Naive thymus-derived CD4-positive, alpha-beta T cell (primary cell): ENCODE measurements around the gene PRKCB. TPM values are rescaled to one million over a fixed set of nuclear protein-coding genes. Genes with fewer than 3 reads are reported as not detected.

Source experiments
- ATAC-seq: fragments of 150-1000 bp; cut with Tn5 transposase; 2 replicates; pipeline ENCODE4 v1.10.0; 2021; ENCODE audit warnings: mild to moderate bottlenecking, moderate library complexity
- CTCF ChIA-PET: fragments of 350-600 bp; sonication (Branson Sonifier 250); formaldehyde crosslinking; loops from one replicate; lab custom pipeline; 2021; ENCODE audit warnings: antibody characterized with exemption; lab: Charles Lee
- POLR2A ChIA-PET: fragments of 350-600 bp; sonication (Branson Sonifier 250); formaldehyde crosslinking; loops from one replicate; lab custom pipeline; 2021; ENCODE audit warnings: antibody characterized with exemption, inconsistent platforms; lab: Charles Lee
- DNase-seq, 9 donors: peaks; one replicate each; pipeline versions ENCODE4 v3.0.0 to v3.0.0-alpha.2; 2020 to 2022; ENCODE audit warnings: mixed read lengths in 1 of 9
- H3K27ac ChIP-seq: one replicate; pipeline ENCODE4 v1.7.0; 2013; ENCODE audit warnings: mild to moderate bottlenecking, low read depth, low read length, moderate library complexity
- H3K27me3 ChIP-seq, 2 donors: one replicate each; pipeline ENCODE4 v1.7.0; 2013; ENCODE audit warnings: low read length in 2 of 2, mild to moderate bottlenecking in 2 of 2, moderate library complexity in 2 of 2; ENCODE audit not compliant: control insufficient read depth in 2 of 2, insufficient read depth in 2 of 2
- H3K36me3 ChIP-seq, 3 experiments: 1 replicate in 2 of 3; 2 replicates in 1 of 3; pipeline ENCODE4 v1.7.0; 2013; ENCODE audit warnings: low read length in 3 of 3, mild to moderate bottlenecking in 3 of 3, moderate library complexity in 1 of 3; ENCODE audit not compliant: insufficient read depth in 3 of 3, control insufficient read depth in 2 of 3
- H3K4me1 ChIP-seq, 2 donors: one replicate each; pipeline ENCODE4 v1.7.0; 2013; ENCODE audit warnings: low read length in 2 of 2, mild to moderate bottlenecking in 2 of 2, moderate library complexity in 1 of 2; ENCODE audit not compliant: control insufficient read depth in 2 of 2, insufficient read depth in 2 of 2
- H3K4me3 ChIP-seq: 2 replicates; pipeline ENCODE4 v1.7.0; 2013; ENCODE audit warnings: mild to moderate bottlenecking, low read length
- H3K9me3 ChIP-seq, 3 experiments: 1 replicate in 2 of 3; 2 replicates in 1 of 3; pipeline ENCODE4 v1.7.0; 2013; ENCODE audit warnings: low read length in 3 of 3; ENCODE audit not compliant: control insufficient read depth in 2 of 3
- H3K27ac Mint-ChIP-seq, 9 donors: one replicate each; pipeline ENCODE4 v1.8.0; 2020 to 2022; ENCODE audit warnings: mixed read lengths in 9 of 9, mild to moderate bottlenecking in 8 of 9, moderate library complexity in 5 of 9, inconsistent platforms in 2 of 9
- H3K27me3 Mint-ChIP-seq, 5 donors: one replicate each; pipeline ENCODE4 v1.8.0; 2021 to 2022; ENCODE audit warnings: mixed read lengths in 5 of 5, mild to moderate bottlenecking in 1 of 5
- H3K36me3 Mint-ChIP-seq, 5 donors: one replicate each; pipeline ENCODE4 v1.8.0; 2020 to 2022; ENCODE audit warnings: mixed read lengths in 5 of 5, mild to moderate bottlenecking in 3 of 5, inconsistent platforms in 1 of 5
- H3K4me1 Mint-ChIP-seq, 7 donors: one replicate each; pipeline ENCODE4 v1.8.0; 2020 to 2022; ENCODE audit warnings: mixed read lengths in 7 of 7, mild to moderate bottlenecking in 3 of 7, inconsistent platforms in 1 of 7
- H3K4me3 Mint-ChIP-seq, 10 donors: one replicate each; pipeline ENCODE4 v1.8.0; 2020 to 2022; ENCODE audit warnings: mild to moderate bottlenecking in 10 of 10, mixed read lengths in 10 of 10, moderate library complexity in 6 of 10, inconsistent platforms in 2 of 10
- H3K9me3 Mint-ChIP-seq, 11 donors: one replicate each; pipeline ENCODE4 v1.8.0; 2020 to 2022; ENCODE audit warnings: mixed read lengths in 11 of 11, mild to moderate bottlenecking in 4 of 11, inconsistent platforms in 1 of 11, moderate library complexity in 1 of 11
- intact Hi-C, 2 donors: fragments of 100-400 bp; cut with micrococcal nuclease; formaldehyde crosslinking; loops; one replicate each; pipeline ENCODE4 v1.15.1; 2023
- polyA plus RNA-seq, 2 donors: library from polyadenylated mRNA; unstranded; fragments of 300-500 nt; fragmentation: Illumina TruSeq; gene quantifications; one replicate each; pipeline ENCODE4 v1.2.3, GENCODE V29; 2021
- total RNA-seq, 6 experiments: library from RNA in 5 of 6; stranded (reverse) in 5 of 6; gene quantifications; 1 replicate in 5 of 6; 2 replicates in 1 of 6; pipeline ENCODE4 v1.2.3 and lab custom pipeline; 2021 to 2026

Gene PRKCB
- total and polyA plus RNA-seq, 7 experiments from 2014 or later = 32.4 to 180 (median 72.9) TPM

DNA sequence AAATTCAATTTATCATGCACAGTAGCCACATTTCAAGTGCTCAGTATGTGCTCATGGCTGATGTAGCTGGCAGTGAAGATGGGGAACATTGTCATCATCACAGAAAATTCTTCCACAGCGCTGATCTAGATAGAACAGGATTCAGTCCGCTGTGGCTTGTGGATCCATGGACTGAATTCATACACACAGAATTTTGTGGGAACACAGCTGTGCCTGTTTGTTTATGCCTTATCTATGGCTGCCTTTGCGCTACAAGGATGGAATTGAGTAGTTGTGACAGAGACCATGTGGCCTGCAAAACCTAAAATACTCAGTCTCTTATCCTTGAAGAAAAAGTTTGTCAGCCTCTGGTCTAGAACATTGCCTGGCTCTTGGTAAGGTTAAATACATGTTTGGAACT lies 128.4 kb downstream of the PRKCB start:
- no peak overlapping the region for H3K27ac Mint-ChIP-seq
- peaks cover 0 to 3% (median 0%) of the 10 kb centered on the region in 3 experiments for H3K36me3 ChIP-seq
- CTCF ChIA-PET = no interaction called here
- peaks cover 12 to 39% of the 10 kb centered on the region in 2 donors for H3K4me1 ChIP-seq
- intact Hi-C loops = no loop called here
- peaks cover 39 to 76% (median 63%) of the 10 kb centered on the region in 7 donors for H3K4me1 Mint-ChIP-seq
- ATAC-seq (no peak), DNase-seq (no peak)
- no peaks in the 10 kb centered on the region for H3K9me3 Mint-ChIP-seq
- no peak overlapping the region for H3K4me3 ChIP-seq
- no peaks in the 10 kb centered on the region for H3K27me3 Mint-ChIP-seq
- no peaks in the 10 kb centered on the region for H3K27me3 ChIP-seq
- POLR2A ChIA-PET = interaction anchor here (0.7 kb wide), 1 partner anchor 10 kb away, joined by 3 read pairs; no protein-coding TSS in a partner anchor
- H3K9me3 ChIP-seq = no peaks in the 10 kb centered on the region
- H3K36me3 Mint-ChIP-seq = peaks cover 8 to 43% (median 34%) of the 10 kb centered on the region in 5 donors
- no peak overlapping the region for H3K4me3 Mint-ChIP-seq
- no peak overlapping the region for H3K27ac ChIP-seq

DNA sequence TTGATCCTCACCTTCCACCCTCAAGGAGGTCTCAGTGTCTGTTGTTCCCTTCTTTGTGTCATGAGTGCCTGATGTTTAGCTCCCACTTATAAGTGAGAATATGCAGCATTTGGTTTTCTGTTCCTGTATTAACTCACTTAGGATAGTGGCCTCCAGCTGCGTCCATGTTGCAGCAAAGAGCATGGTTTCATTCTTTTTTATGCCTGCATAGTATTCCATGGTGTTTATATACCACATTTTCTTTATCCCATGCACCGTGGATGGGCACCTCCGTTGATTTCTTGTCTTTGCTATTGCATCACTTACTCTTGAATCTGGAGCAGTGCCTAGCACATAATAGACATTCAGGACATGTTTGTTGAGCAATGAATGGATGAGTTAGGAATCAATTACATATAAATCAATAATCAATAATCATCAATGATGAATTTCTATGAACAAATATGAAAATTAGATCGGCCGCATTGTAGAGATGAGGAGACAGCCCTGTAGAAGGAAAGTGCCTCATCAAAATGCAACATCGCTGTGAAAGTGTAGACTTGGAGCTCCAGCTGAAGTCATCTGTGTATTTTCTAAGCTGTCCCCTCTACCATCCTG lies 129.5 kb downstream of the PRKCB start:
- DNase-seq (no peak), ATAC-seq (no peak)
- Histone ChIP-seq H3K27ac (no peak overlapping the region), H3K27me3 (no peaks in the 10 kb centered on the region), H3K9me3 (no peaks in the 10 kb centered on the region), H3K36me3 (peaks cover 0 to 3% (median 0%) of the 10 kb centered on the region in 3 experiments), H3K4me1 (peaks cover 8 to 28% of the 10 kb centered on the region in 2 donors), H3K4me3 (no peak overlapping the region)
- H3K27ac Mint-ChIP-seq = peak overlapping the region in 2 of 9 donors; percentile 2 to 68
- peaks cover 8 to 53% (median 38%) of the 10 kb centered on the region in 5 donors for H3K36me3 Mint-ChIP-seq
- no peaks in the 10 kb centered on the region for H3K9me3 Mint-ChIP-seq
- peaks cover 28 to 65% (median 58%) of the 10 kb centered on the region in 7 donors for H3K4me1 Mint-ChIP-seq
- POLR2A ChIA-PET = interaction anchor here (0.7 kb wide), 1 partner anchor 11 kb away, joined by 3 read pairs; no protein-coding TSS in a partner anchor
- H3K4me3 Mint-ChIP-seq = no peak overlapping the region
- no peaks in the 10 kb centered on the region for H3K27me3 Mint-ChIP-seq
- CTCF ChIA-PET = no interaction called here
- intact Hi-C loops = no loop called here

DNA sequence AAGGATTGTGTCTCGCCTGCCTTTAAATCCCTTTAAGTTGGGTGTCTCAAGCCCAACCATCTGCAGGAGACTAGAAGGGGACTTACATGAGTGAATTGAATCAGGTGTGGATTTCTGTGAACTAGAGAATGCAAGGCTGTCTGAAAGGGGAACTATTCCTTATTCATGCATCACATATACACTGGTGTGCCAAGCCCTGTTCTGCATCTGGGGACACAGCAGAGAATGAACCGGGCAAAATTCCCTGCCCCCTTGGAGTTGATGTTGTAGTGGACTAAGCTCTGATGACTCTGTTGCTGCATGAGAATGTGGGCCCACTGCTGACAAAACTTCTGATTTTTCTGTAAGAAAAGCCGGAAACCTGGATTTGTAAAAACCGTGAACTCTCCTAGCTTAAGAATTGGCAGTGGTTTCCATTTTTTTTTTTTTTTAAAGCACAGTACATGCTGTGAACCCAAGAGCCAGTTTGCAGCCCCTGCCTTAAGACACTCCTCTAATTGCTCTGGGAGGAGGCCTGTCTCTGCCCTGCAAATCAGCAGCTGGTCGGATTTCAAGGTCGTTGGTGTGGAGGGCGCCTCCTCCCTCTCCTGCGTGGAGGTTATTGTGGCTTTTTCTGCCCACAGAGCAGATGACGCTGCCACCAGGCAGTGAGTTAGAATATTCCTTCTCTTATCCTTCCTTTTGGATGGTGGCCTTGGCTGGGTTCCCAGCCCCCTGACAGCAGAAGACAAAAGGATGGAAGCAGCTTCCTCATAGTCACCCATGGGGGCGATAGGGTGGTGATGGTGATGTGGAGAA lies 131.0 kb downstream of the PRKCB start:
- CTCF ChIA-PET = interaction anchor here (0.8 to 2.0 kb wide), 4 partner anchors 13 to 163 kb away, joined by 3 to 8 read pairs (median 5); no protein-coding TSS in a partner anchor
- peaks cover 25 to 55% (median 44%) of the 10 kb centered on the region in 7 donors for H3K4me1 Mint-ChIP-seq
- H3K4me3 ChIP-seq = no peak overlapping the region
- H3K27me3 ChIP-seq = no peaks in the 10 kb centered on the region
- no peak overlapping the region for H3K27ac ChIP-seq
- peak overlapping the region in 9 of 10 donors; percentile 7 to 70 (median 41) for H3K4me3 Mint-ChIP-seq
- H3K4me1 ChIP-seq = peaks cover 8 to 16% of the 10 kb centered on the region in 2 donors
- H3K9me3 ChIP-seq = no peaks in the 10 kb centered on the region
- DNase-seq (no peak), ATAC-seq (peak; percentile 56)
- POLR2A ChIA-PET = interaction anchor here (0.6 to 1.5 kb wide), 5 partner anchors 13 to 139 kb away, joined by 3 to 5 read pairs (median 4); no protein-coding TSS in a partner anchor
- peaks cover 8 to 58% (median 38%) of the 10 kb centered on the region in 5 donors for H3K36me3 Mint-ChIP-seq
- intact Hi-C loops = loop anchor here in 1 of 2 donors (2.0 kb wide), 1 partner anchor 18 kb away; no protein-coding TSS in a partner anchor
- no peaks in the 10 kb centered on the region for H3K9me3 Mint-ChIP-seq
- H3K27me3 Mint-ChIP-seq = no peaks in the 10 kb centered on the region
- H3K36me3 ChIP-seq = peaks cover 0 to 3% (median 0%) of the 10 kb centered on the region in 3 experiments
- peak overlapping the region in 8 of 9 donors; percentile 1 to 85 (median 41) for H3K27ac Mint-ChIP-seq

DNA sequence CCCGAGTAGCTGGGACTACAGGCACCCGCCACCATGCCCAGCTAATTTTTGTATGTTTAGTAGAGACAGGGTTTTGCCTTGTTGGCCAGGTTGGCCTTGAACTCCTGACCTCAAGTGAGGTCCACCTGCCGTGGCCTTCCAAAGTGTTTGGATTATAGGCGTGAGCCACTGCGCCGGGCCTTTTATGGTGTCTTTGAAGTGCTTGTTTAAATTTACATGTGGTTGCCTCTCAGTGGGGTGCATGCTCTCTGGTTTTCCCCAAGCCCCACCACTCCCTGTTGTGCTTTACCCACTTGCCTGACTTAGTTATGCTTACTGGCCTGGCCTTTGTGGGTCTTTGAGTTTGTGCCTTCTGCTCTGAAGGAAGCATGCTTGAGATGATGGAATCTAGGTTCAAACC lies 132.0 kb downstream of the PRKCB start:
- peak overlapping the region in 4 of 9 donors; percentile 28 to 85 (median 46) for H3K27ac Mint-ChIP-seq

DNA sequence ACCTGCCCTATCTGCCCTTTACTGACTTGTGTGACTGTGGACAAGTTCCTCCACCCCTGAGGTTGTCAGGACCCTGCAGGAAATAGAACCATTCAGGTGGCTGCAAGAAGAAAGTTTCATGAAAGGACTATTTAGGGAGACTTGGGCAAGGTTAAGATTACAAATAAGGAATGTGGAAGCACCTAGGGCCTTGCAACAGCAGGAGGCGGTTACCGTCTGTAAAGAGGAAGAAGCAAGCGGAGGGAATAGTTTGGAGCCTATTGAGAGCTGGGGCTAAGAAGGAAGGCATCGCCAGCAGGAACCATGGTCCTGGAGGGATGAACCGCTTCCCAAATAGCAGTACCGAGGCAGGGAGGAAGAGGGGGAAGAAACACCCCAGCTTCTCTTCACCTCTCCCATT lies 132.4 kb downstream of the PRKCB start:
- Mint-ChIP-seq H3K36me3 (peaks cover 8 to 53% (median 24%) of the 10 kb centered on the region in 5 donors), H3K27ac (peak overlapping the region in 3 of 9 donors; percentile 29 to 63 (median 51)), H3K4me1 (peaks cover 18 to 52% (median 38%) of the 10 kb centered on the region in 7 donors), H3K27me3 (no peaks in the 10 kb centered on the region), H3K9me3 (no peaks in the 10 kb centered on the region), H3K4me3 (peak overlapping the region in 1 of 10 donors; percentile 34)
- DNase-seq (no peak), ATAC-seq (no peak)
- intact Hi-C loops = no loop called here
- Histone ChIP-seq H3K9me3 (no peaks in the 10 kb centered on the region), H3K4me3 (no peak overlapping the region), H3K27me3 (no peaks in the 10 kb centered on the region), H3K36me3 (peaks cover 0 to 3% (median 0%) of the 10 kb centered on the region in 3 experiments), H3K27ac (no peak overlapping the region), H3K4me1 (peaks cover 8 to 11% of the 10 kb centered on the region in 2 donors)
- ChIA-PET CTCF (interaction anchor here (1.2 kb wide), 1 partner anchor 115 kb away, joined by 3 read pairs; no protein-coding TSS in a partner anchor), POLR2A (no interaction called here)

More for the DNA sequence above, 132.0 kb downstream of the PRKCB start:
- Mint-ChIP-seq H3K4me1 (peaks cover 19 to 53% (median 40%) of the 10 kb centered on the region in 7 donors), H3K27me3 (no peaks in the 10 kb centered on the region), H3K9me3 (no peaks in the 10 kb centered on the region), H3K36me3 (peaks cover 8 to 54% (median 28%) of the 10 kb centered on the region in 5 donors), H3K4me3 (peak overlapping the region in 2 of 10 donors; percentile 34 to 64)
- CTCF ChIA-PET = interaction anchor here (2.0 kb wide), 1 partner anchor 43 kb away, joined by 8 read pairs; no protein-coding TSS in a partner anchor
- no peak overlapping the region for H3K27ac ChIP-seq
- POLR2A ChIA-PET = no interaction called here
- H3K4me3 ChIP-seq = no peak overlapping the region
- H3K4me1 ChIP-seq = peaks cover 8 to 11% of the 10 kb centered on the region in 2 donors
- ATAC-seq (no peak), DNase-seq (no peak)
- no peaks in the 10 kb centered on the region for H3K27me3 ChIP-seq
- no peaks in the 10 kb centered on the region for H3K9me3 ChIP-seq
- intact Hi-C loops = loop anchor here in 1 of 2 donors (2.0 kb wide), 1 partner anchor 19 kb away; no protein-coding TSS in a partner anchor
- peaks cover 0 to 3% (median 0%) of the 10 kb centered on the region in 3 experiments for H3K36me3 ChIP-seq
